ENCODE measurements around the gene ADAMTSL3.

Gene ADAMTSL3

DNA sequence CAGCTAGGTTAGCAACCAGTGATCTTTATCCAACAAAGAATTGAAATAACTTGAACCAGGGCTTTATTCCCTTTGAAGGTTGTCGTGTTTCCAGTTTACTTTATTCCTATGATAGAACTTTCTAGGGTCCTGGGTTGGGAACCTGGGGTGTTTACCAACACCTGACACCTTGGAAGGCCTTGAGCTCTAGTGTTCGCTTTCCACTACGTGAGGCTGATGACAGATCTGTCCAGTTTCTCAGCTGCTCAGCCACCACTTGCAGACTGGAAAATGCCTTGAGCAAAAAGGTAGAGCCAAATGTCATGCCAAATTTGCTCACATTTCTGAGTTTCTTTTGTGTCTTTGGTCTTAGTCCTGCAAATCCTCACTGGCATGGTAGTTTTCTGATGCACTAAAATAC is 227.2 kb downstream of the ADAMTSL3 start:
- H3K4me3 ChIP-seq (ENCODE audit: low read depth, low read length), result no peak overlapping the region
- no peak for TF ChIP-seq CTCF (conservative IDR thresholded peaks at IDR 0.05; ENCODE audit: low read depth, low read length)
- DNase-seq (ENCODE audit: low read depth), result no peak

GRCh38 chr15:83886321-83886720 is 232.4 kb downstream of the ADAMTSL3 start:
- no peak for TF ChIP-seq CTCF (conservative IDR thresholded peaks at IDR 0.05; ENCODE audit: low read depth, low read length)
- no peak overlapping the region for H3K4me3 ChIP-seq (ENCODE audit: low read depth, low read length)
- no peak for DNase-seq (ENCODE audit: low read depth)

DNA sequence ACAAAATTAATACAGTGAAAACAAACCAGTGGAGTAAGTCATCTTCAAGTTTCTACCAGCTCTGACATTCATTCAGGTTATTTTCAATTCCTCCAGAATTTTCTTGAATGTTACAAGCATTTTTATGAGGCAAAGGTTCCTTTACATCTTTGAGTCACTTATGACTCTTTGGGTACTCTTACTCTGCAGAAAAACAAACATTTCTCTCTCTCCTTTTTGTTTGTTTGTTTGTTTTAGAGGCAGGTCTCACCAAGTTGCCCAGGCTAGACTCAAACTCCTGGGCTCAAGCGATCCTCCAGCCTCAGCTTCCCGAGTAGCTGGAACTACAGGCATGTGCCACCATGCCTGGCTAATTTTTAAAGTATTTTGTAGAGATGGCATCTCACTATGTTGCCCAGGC is 233.5 kb downstream of the ADAMTSL3 start:
- no peak for DNase-seq (ENCODE audit: low read depth)
- no peak for TF ChIP-seq CTCF (conservative IDR thresholded peaks at IDR 0.05; ENCODE audit: low read depth, low read length)
- H3K4me3 ChIP-seq (ENCODE audit: low read depth, low read length), result no peak overlapping the region

- H3K4me3 ChIP-seq (ENCODE audit: low read depth, low read length), result no peak overlapping the region
- no peak for TF ChIP-seq CTCF (conservative IDR thresholded peaks at IDR 0.05; ENCODE audit: low read depth, low read length)
- no peak for DNase-seq (ENCODE audit: low read depth)
Measured at GRCh38 chr15:83887961-83888360, 234.0 kb downstream of the ADAMTSL3 start.

DNA sequence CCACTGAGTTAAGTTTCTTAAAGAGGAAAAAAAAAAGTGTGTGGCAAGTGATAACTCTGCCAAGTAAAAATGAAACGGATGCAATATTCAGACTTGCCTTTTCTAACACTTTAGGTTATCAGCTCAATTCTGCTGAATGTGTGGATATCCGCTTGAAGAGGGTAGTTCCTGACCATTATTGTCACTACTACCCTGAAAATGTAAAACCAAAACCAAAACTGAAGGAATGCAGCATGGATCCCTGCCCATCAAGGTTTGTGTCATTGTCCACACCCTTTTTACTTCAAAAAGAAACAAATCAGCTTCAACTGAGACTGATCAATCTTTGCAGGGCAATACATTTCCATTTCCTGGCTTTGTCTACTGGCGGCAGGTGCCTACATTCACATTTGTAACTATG is 236.1 kb downstream of the ADAMTSL3 start:
- no peak for DNase-seq (ENCODE audit: low read depth)
- TF ChIP-seq CTCF (conservative IDR thresholded peaks at IDR 0.05; ENCODE audit: low read depth, low read length), result no peak
- no peak overlapping the region for H3K4me3 ChIP-seq (ENCODE audit: low read depth, low read length)

- TF ChIP-seq CTCF (conservative IDR thresholded peaks at IDR 0.05; ENCODE audit: low read depth, low read length), result no peak
- DNase-seq (ENCODE audit: low read depth), result no peak
- H3K4me3 ChIP-seq (ENCODE audit: low read depth, low read length), result no peak overlapping the region
Measured at GRCh38 chr15:83890587-83890986, 236.7 kb downstream of the ADAMTSL3 start.

DNA sequence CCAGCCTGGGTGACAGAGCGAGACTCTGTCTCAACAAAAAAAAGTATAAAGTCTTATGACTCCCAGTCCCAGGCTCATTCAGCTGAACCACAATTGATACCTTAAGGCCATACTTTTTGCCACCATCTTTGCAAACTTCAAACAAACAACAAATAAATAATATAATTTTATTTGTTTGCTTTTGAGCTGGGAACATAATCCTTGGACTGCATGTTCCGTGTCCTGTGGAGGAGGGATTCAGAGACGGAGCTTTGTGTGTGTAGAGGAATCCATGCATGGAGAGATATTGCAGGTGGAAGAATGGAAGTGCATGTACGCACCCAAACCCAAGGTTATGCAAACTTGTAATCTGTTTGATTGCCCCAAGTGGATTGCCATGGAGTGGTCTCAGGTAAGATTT is 238.6 kb downstream of the ADAMTSL3 start:
- no peak overlapping the region for H3K4me3 ChIP-seq (ENCODE audit: low read depth, low read length)
- DNase-seq (ENCODE audit: low read depth), result no peak
- TF ChIP-seq CTCF (conservative IDR thresholded peaks at IDR 0.05; ENCODE audit: low read depth, low read length), result no peak

All from choroid plexus epithelial cell (primary cell).